AG04450 (cell line): ENCODE measurements around the gene ANKRD1. TPM values are rescaled to one million over a fixed set of nuclear protein-coding genes. Genes with fewer than 3 reads are reported as not detected.

ENCODE experiments used
- CTCF ChIA-PET: fragments of 300-600, 350-600 bp; formaldehyde crosslinking; extraction: SDS; loops from one replicate; lab custom pipeline; 2022; ENCODE audit warnings: antibody characterized with exemption, inconsistent platforms; lab: Charles Lee
- POLR2A ChIA-PET: fragments of 350-600 bp; formaldehyde crosslinking; extraction: SDS; loops from one replicate; lab custom pipeline; 2021; ENCODE audit warnings: antibody characterized with exemption, inconsistent platforms; lab: Yijun Ruan, JAX
- DNase-seq: peaks from one replicate; pipeline ENCODE4 v3.0.0-alpha.2; 2011; ENCODE audit warnings: low read depth, low spot score
- H3K27ac ChIP-seq: one replicate; pipeline ENCODE4 v1.5.1; 2012; ENCODE audit warnings: low read depth, low read length, control low read depth
- H3K27me3 ChIP-seq: one replicate; pipeline ENCODE4 v1.6.0; 2012; ENCODE audit warnings: low read length; ENCODE audit not compliant: control insufficient read depth, insufficient read depth
- H3K4me3 ChIP-seq: 2 replicates; pipeline ENCODE4 v1.5.1; 2011; ENCODE audit warnings: mild to moderate bottlenecking, low read depth, low read length, control low read depth
- H3K9me3 ChIP-seq: 2 replicates; pipeline ENCODE4 v1.5.1; 2012; ENCODE audit warnings: low read length; ENCODE audit not compliant: control insufficient read depth, insufficient read depth
- CTCF ChIP-seq: IDR thresholded peaks from 2 replicates; pipeline ENCODE4 v1.5.1; 2011; ENCODE audit warnings: low read depth, low read length, control low read depth, inconsistent platforms
- polyA plus RNA-seq: library from polyadenylated mRNA; depleted of rRNA; stranded (reverse); fragments of >200 nt; gene quantifications from 2 replicates; pipeline ENCODE4 v1.2.3, GENCODE V29; 2011

ANKRD1 gene
- polyA plus RNA-seq, 1 experiment, result 0.53 TPM

- TF ChIP-seq CTCF, result no peak
- H3K27me3 ChIP-seq, result no peaks in the 10 kb centered on the region
- no peak overlapping the region for H3K4me3 ChIP-seq
- CTCF ChIA-PET, result no interaction called here
- no peak overlapping the region for H3K27ac ChIP-seq
- no peak for DNase-seq
- no peaks in the 10 kb centered on the region for H3K9me3 ChIP-seq
- POLR2A ChIA-PET, result no interaction called here
These were observed 16.9 kb upstream of the ANKRD1 start for GRCh38 chr10:90937645-90938258.

GRCh38 chr10:90936276-90936659, 15.4 kb upstream of the ANKRD1 start:
- no peak overlapping the region for H3K27ac ChIP-seq
- ChIA-PET CTCF (no interaction called here), POLR2A (no interaction called here)
- DNase-seq, result no peak
- no peaks in the 10 kb centered on the region for H3K9me3 ChIP-seq
- no peak for TF ChIP-seq CTCF
- no peak overlapping the region for H3K4me3 ChIP-seq
- H3K27me3 ChIP-seq, result no peaks in the 10 kb centered on the region

- DNase-seq, result no peak
- POLR2A ChIA-PET, result no interaction called here
- CTCF ChIA-PET, result interaction anchor here (0.6 kb wide), 1 partner anchor 237 kb away, joined by 5 read pairs; no protein-coding TSS in a partner anchor
- no peak overlapping the region for H3K4me3 ChIP-seq
- H3K9me3 ChIP-seq, result no peaks in the 10 kb centered on the region
- no peak overlapping the region for H3K27ac ChIP-seq
- no peaks in the 10 kb centered on the region for H3K27me3 ChIP-seq
- TF ChIP-seq CTCF, result no peak
These were observed 14.8 kb upstream of the ANKRD1 start for GRCh38 chr10:90935581-90936275.

GRCh38 chr10:90930971-90931871, 10.3 kb upstream of the ANKRD1 start:
- DNase-seq, result peak; percentile 55
- Histone ChIP-seq H3K9me3 (no peaks in the 10 kb centered on the region), H3K27me3 (no peaks in the 10 kb centered on the region), H3K27ac (peak overlapping the region; percentile 89), H3K4me3 (no peak overlapping the region)
- POLR2A ChIA-PET, result interaction anchor here (1.5 to 2.7 kb wide), 3 partner anchors 10 to 38 kb away, joined by 4 to 15 read pairs (median 12); partner anchors contain the start of gene ANKRD1
- TF ChIP-seq CTCF, result no peak
- CTCF ChIA-PET, result interaction anchor here (0.7 to 2.7 kb wide), 3 partner anchors 12 to 74 kb away, joined by 3 to 15 read pairs (median 5); no protein-coding TSS in a partner anchor
